HG02938 (cell line): ENCODE data around the gene STAG1.
"Not testable (repeated sequence)": the region's sequence is repeated elsewhere in the genome, so short reads cannot be mapped to it uniquely, and the experiment has no call there.

Source experiments
- ATAC-seq: cut with Tn5 transposase; IDR thresholded peaks from one replicate; pipeline ENCODE4 v1.9.1; 2021; ENCODE audit warnings: mild to moderate bottlenecking, moderate library complexity; ENCODE audit not compliant: unreplicated experiment

The STAG1 gene

GRCh38 chr3:136606216-136606615 is 146.0 kb downstream of the STAG1 start:
- ATAC-seq, result not testable (repeated sequence)

GRCh38 chr3:136604961-136605360 is 147.2 kb downstream of the STAG1 start:
- no peak for ATAC-seq

- no peak for ATAC-seq
These were observed 149.4 kb downstream of the STAG1 start for GRCh38 chr3:136602818-136603217.

GRCh38 chr3:136595913-136596697 is 156.1 kb downstream of the STAG1 start:
- no peak for ATAC-seq

GRCh38 chr3:136586580-136586979 is 165.6 kb downstream of the STAG1 start:
- no peak for ATAC-seq

GRCh38 chr3:136584728-136585127 is 167.4 kb downstream of the STAG1 start:
- no peak for ATAC-seq

GRCh38 chr3:136583823-136584222 is 168.4 kb downstream of the STAG1 start:
- ATAC-seq, result no peak

GRCh38 chr3:136577791-136578190 is 174.4 kb downstream of the STAG1 start:
- no peak for ATAC-seq

- no peak for ATAC-seq
These were observed 175.7 kb downstream of the STAG1 start for GRCh38 chr3:136576279-136577009.

GRCh38 chr3:136567599-136568188 is 184.5 kb downstream of the STAG1 start:
- ATAC-seq, result no peak

- ATAC-seq, result not testable (repeated sequence)
These were observed 187.2 kb downstream of the STAG1 start for GRCh38 chr3:136564962-136565361.

GRCh38 chr3:136562026-136562425 is 190.2 kb downstream of the STAG1 start:
- no peak for ATAC-seq

GRCh38 chr3:136559896-136560295 is 192.3 kb downstream of the STAG1 start:
- ATAC-seq, result no peak

GRCh38 chr3:136549461-136549860 is 202.7 kb downstream of the STAG1 start:
- ATAC-seq, result not testable (repeated sequence)

- ATAC-seq, result no peak
These were observed 204.9 kb downstream of the STAG1 start for GRCh38 chr3:136547293-136547692.

GRCh38 chr3:136546720-136547119 is 205.5 kb downstream of the STAG1 start:
- no peak for ATAC-seq

- no peak for ATAC-seq
These were observed 206.4 kb downstream of the STAG1 start for GRCh38 chr3:136545664-136546268.

GRCh38 chr3:136544532-136544931 is 207.6 kb downstream of the STAG1 start:
- no peak for ATAC-seq

- no peak for ATAC-seq
These were observed 208.8 kb downstream of the STAG1 start for GRCh38 chr3:136543385-136543784.

GRCh38 chr3:136535906-136536305 is 216.3 kb downstream of the STAG1 start:
- no peak for ATAC-seq

- no peak for ATAC-seq
These were observed 219.4 kb downstream of the STAG1 start for GRCh38 chr3:136532766-136533165.
